GM12864 (cell line): ENCODE measurements around the gene SLC38A11.
"Not testable (repeated sequence)": the region's sequence is repeated elsewhere in the genome, so short reads cannot be mapped to it uniquely, and the experiment has no call there.

Source experiments
- DNase-seq: peaks from one replicate; pipeline ENCODE4 v3.0.0-alpha.2; 2011; ENCODE audit warnings: low read depth
- H3K4me3 ChIP-seq: 2 replicates; pipeline ENCODE4 v1.5.1; 2011; ENCODE audit warnings: mild to moderate bottlenecking, low read depth, low read length, control low read depth
- CTCF ChIP-seq: IDR thresholded peaks from 2 replicates; pipeline ENCODE4 v1.5.1; 2011; ENCODE audit warnings: low read depth, mild to moderate bottlenecking, moderate library complexity, low read length, control low read depth, inconsistent platforms; ENCODE audit errors: missing control alignments

Gene SLC38A11

GRCh38 chr2:164860694-164861042, 94.7 kb downstream of the SLC38A11 start:
- no peak for DNase-seq
- no peak for TF ChIP-seq CTCF
- H3K4me3 ChIP-seq: no peak overlapping the region

- not testable (repeated sequence) for DNase-seq, H3K4me3 ChIP-seq
Observed at GRCh38 chr2:164859906-164860693, 95.2 kb downstream of the SLC38A11 start.

- no peak for DNase-seq
Observed at GRCh38 chr2:164859251-164859818, 96.0 kb downstream of the SLC38A11 start.

GRCh38 chr2:164852086-164852485, 103.2 kb downstream of the SLC38A11 start:
- DNase-seq: no peak
- no peak overlapping the region for H3K4me3 ChIP-seq
- no peak for TF ChIP-seq CTCF

More at GRCh38 chr2:164859251-164859818, 96.0 kb downstream of the SLC38A11 start:
- no peak for TF ChIP-seq CTCF
- no peak overlapping the region for H3K4me3 ChIP-seq

- no peak overlapping the region for H3K4me3 ChIP-seq
- TF ChIP-seq CTCF: no peak
- DNase-seq: no peak
Observed at GRCh38 chr2:164850235-164850634, 105.1 kb downstream of the SLC38A11 start.

- no peak for TF ChIP-seq CTCF
- no peak for DNase-seq
Observed at GRCh38 chr2:164849506-164849905, 105.8 kb downstream of the SLC38A11 start.

GRCh38 chr2:164847981-164848741, 107.2 kb downstream of the SLC38A11 start:
- DNase-seq: no peak
- no peak overlapping the region for H3K4me3 ChIP-seq
- TF ChIP-seq CTCF: no peak

More at GRCh38 chr2:164849506-164849905, 105.8 kb downstream of the SLC38A11 start:
- no peak overlapping the region for H3K4me3 ChIP-seq
